MM.1S (cell line): Measurements from ENCODE around the gene ASGR1.

Source experiments
- EZH2 ChIP-seq: fragments of 300-600 bp; sonication (generic); optimal IDR thresholded peaks from 2 replicates; pipeline ENCODE3; 2017; ENCODE audit warnings: low read depth, mild to moderate bottlenecking, antibody characterized with exemption, low read length, mixed read lengths
- TF ChIP-seq, protein P1 (sequence below): fragments of 300-600 bp; sonication (generic); IDR thresholded peaks from 2 replicates; pipeline ENCODE4 v1.5.1; 2016; ENCODE audit warnings: antibody characterized with exemption, low read length, mixed read lengths

DNA sequence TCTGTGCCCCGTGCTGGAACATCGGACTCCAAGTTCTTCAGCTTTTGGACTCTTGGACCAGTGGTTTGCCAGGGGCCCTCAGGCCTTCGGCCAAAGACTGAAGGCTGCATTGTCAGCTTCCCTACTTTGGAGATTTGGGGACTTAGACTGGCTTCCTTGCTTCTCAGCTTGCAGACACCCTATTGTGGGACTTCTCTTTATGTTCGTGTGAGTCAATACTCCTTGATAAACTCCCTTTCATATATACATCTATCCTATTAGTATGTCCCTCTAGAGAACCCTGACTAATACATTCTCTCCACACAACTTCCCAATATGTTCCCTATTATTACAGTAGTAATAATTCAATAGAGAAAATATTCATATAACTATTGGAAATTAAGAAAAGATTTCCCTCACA, 55.3 kb downstream of the ASGR1 start:
- no peak for TF ChIP-seq EZH2
- TF ChIP-seq, protein P1, sequence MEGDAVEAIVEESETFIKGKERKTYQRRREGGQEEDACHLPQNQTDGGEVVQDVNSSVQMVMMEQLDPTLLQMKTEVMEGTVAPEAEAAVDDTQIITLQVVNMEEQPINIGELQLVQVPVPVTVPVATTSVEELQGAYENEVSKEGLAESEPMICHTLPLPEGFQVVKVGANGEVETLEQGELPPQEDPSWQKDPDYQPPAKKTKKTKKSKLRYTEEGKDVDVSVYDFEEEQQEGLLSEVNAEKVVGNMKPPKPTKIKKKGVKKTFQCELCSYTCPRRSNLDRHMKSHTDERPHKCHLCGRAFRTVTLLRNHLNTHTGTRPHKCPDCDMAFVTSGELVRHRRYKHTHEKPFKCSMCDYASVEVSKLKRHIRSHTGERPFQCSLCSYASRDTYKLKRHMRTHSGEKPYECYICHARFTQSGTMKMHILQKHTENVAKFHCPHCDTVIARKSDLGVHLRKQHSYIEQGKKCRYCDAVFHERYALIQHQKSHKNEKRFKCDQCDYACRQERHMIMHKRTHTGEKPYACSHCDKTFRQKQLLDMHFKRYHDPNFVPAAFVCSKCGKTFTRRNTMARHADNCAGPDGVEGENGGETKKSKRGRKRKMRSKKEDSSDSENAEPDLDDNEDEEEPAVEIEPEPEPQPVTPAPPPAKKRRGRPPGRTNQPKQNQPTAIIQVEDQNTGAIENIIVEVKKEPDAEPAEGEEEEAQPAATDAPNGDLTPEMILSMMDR = no peak
